Body of pancreas (tissue), 4 donors: ENCODE results near the gene KCTD5. TPM values are rescaled to one million over a fixed set of nuclear protein-coding genes. Genes with fewer than 3 reads are reported as not detected.
A peak's percentile ranks its signal among the peaks of the same experiment; 100 is the strongest.
"Not testable (repeated sequence)": the region's sequence is repeated elsewhere in the genome, so short reads cannot be mapped to it uniquely, and the experiment has no call there.

Experiments used
- ATAC-seq: fragments of 150-250 bp; one replicate; pipeline ENCODE4 v1.9.1; 2016
- DNase-seq, 4 donors: peaks; one replicate each; pipeline ENCODE4 v3.0.0-alpha.2; 2019
- H3K27ac ChIP-seq, 4 donors: fragments of 200-600 bp; sonication (generic); 1 replicate in 3 of 4; 2 replicates in 1 of 4; pipeline versions ENCODE4 v1.5.1 to v1.6.1; 2016 to 2019; ENCODE audit warnings: mild to moderate bottlenecking in 1 of 4, mixed read lengths in 1 of 4, moderate library complexity in 1 of 4
- H3K27me3 ChIP-seq, 2 donors: fragments of 200-600 bp; sonication (generic); one replicate each; pipeline ENCODE4 v1.6.0; 2016; ENCODE audit warnings: mild to moderate bottlenecking in 1 of 2
- H3K36me3 ChIP-seq, 2 donors: fragments of 200-600 bp; sonication (generic); replicated peaks in 1 of 2; 2 replicates each; pipeline ENCODE4 v1.5.1; 2016; ENCODE audit warnings: low read depth in 2 of 2; ENCODE audit not compliant: insufficient read depth in 1 of 2
- H3K4me1 ChIP-seq: fragments of 200-600 bp; sonication (generic); one replicate; pipeline ENCODE4 v1.6.0; 2016
- H3K4me3 ChIP-seq, 2 donors: fragments of 200-600 bp; sonication (generic); 1 replicate in 1 of 2; 2 replicates in 1 of 2; pipeline ENCODE4 v1.5.1; 2016 to 2019
- H3K9me3 ChIP-seq, 3 donors: fragments of 200-600 bp; sonication (generic); 1 replicate in 2 of 3; 2 replicates in 1 of 3; pipeline ENCODE4 v1.5.1; 2016
- CTCF ChIP-seq, 7 experiments: fragments of 450-650 bp in 4 of 7; fragments of 200-600 bp in 3 of 7; sonication (generic) in 3 of 7; IDR thresholded peaks; one replicate each; pipeline ENCODE4 v1.5.1; 2016 to 2019; ENCODE audit warnings: antibody characterized with exemption in 7 of 7
- POLR2A ChIP-seq, 3 donors: fragments of 450-650 bp; IDR thresholded peaks; one replicate each; pipeline ENCODE4 v1.6.1; 2016; ENCODE audit warnings: antibody characterized with exemption in 3 of 3, mild to moderate bottlenecking in 2 of 3
- WGBS, 2 donors: methylation state at CpG; one replicate each; pipeline ENCODE4 v1.1.5; 2017; 5-methylcytosine and 5-hydroxymethylcytosine counted together
- intact Hi-C: fragments of 100-400 bp; cut with DNase I; formaldehyde crosslinking; loops from one replicate; pipeline ENCODE4 v1.15.1; 2023
- total RNA-seq, 2 donors: library from RNA; depleted of rRNA; stranded (reverse); fragments of >200 nt; gene quantifications; one replicate each; pipeline ENCODE4 v1.1.0, GENCODE V29; 2016

KCTD5 gene
- 1 to 10 TPM; 6.2 to 7.3 TPM for total RNA-seq

- Histone ChIP-seq H3K27me3 (no peaks in the 10 kb centered on the region), H3K36me3 (no peaks in the 10 kb centered on the region), H3K9me3 (no peaks in the 10 kb centered on the region), H3K27ac (peak within 1 kb of the TSS; percentile 64 to 84 (median 74)), H3K4me3 (peak within 1 kb of the TSS; percentile 52 to 85), H3K4me1 (peaks cover 19% of the 10 kb centered on the region)
- DNase-seq: peak; percentile 96 to 97 (median 96)
- 0 to 2% methylated on average over 9 to 70 of the region's 73 CpGs for WGBS, 2 donors
- intact Hi-C loops: no loop called here
- peak; percentile 99 for ATAC-seq
- TF ChIP-seq POLR2A (IDR thresholded peaks at IDR 0.05) (peak; percentile 78 to 91 (median 90)), CTCF (IDR thresholded peaks at IDR 0.05) (peak in 2 of 7 experiments; percentile 22 to 38)
Observed at GRCh38 chr16:2682209-2683021, at the start of gene KCTD5. KCTD5 (plus strand) TSS chr16:2682523; CDS start chr16:2682549, 26 bp downstream.

- ATAC-seq: peak; percentile 71
- H3K4me1 ChIP-seq, H3K27me3 ChIP-seq, H3K9me3 ChIP-seq, H3K4me3 ChIP-seq, H3K27ac ChIP-seq, intact Hi-C loops, H3K36me3 ChIP-seq: not testable (repeated sequence)
- peak; percentile 27 to 62 (median 34) for DNase-seq
- WGBS, 2 donors: no CpG with 5 or more reads among the region's 12 CpGs
Observed at GRCh38 chr16:2639071-2639721, 43.1 kb upstream of the KCTD5 start.

- H3K27ac ChIP-seq, ATAC-seq, H3K36me3 ChIP-seq, intact Hi-C loops, DNase-seq, H3K27me3 ChIP-seq, H3K4me1 ChIP-seq, H3K4me3 ChIP-seq, H3K9me3 ChIP-seq: not testable (repeated sequence)
- 68 to 100% methylated on average over 1 to 6 of the region's 9 CpGs for WGBS, 2 donors
Observed at GRCh38 chr16:2639722-2640072, 42.6 kb upstream of the KCTD5 start.

GRCh38 chr16:2642561-2642960 lies 39.8 kb upstream of the KCTD5 start:
- intact Hi-C loops, H3K27ac ChIP-seq, H3K27me3 ChIP-seq, H3K4me1 ChIP-seq, H3K36me3 ChIP-seq, DNase-seq, H3K9me3 ChIP-seq, H3K4me3 ChIP-seq, ATAC-seq: not testable (repeated sequence)
- WGBS, 2 donors: no CpG with 5 or more reads among the region's 17 CpGs

- not testable (repeated sequence) for H3K9me3 ChIP-seq, ATAC-seq
Observed at GRCh38 chr16:2644754-2645453, 37.4 kb upstream of the KCTD5 start.

GRCh38 chr16:2651268-2651871 lies 31.0 kb upstream of the KCTD5 start:
- H3K9me3 ChIP-seq, H3K4me3 ChIP-seq, H3K36me3 ChIP-seq, H3K27me3 ChIP-seq, DNase-seq, ATAC-seq, H3K27ac ChIP-seq, intact Hi-C loops, H3K4me1 ChIP-seq: not testable (repeated sequence)
- no CpG with 5 or more reads among the region's 14 CpGs for whole genome bisulfite sequencing, 2 donors

More at GRCh38 chr16:2644754-2645453, 37.4 kb upstream of the KCTD5 start:
- H3K4me1 ChIP-seq, H3K27me3 ChIP-seq, H3K4me3 ChIP-seq, H3K36me3 ChIP-seq, H3K27ac ChIP-seq, DNase-seq, intact Hi-C loops: not testable (repeated sequence)
- WGBS, 2 donors: no CpG with 5 or more reads among the region's 12 CpGs

- ATAC-seq, H3K36me3 ChIP-seq, H3K27ac ChIP-seq, H3K27me3 ChIP-seq, intact Hi-C loops, H3K4me1 ChIP-seq, H3K4me3 ChIP-seq, H3K9me3 ChIP-seq, DNase-seq: not testable (repeated sequence)
- no CpG with 5 or more reads among the region's 13 CpGs for WGBS, 2 donors
Observed at GRCh38 chr16:2653915-2654314, 28.4 kb upstream of the KCTD5 start.

- peak; percentile 54 for ATAC-seq
- H3K4me1 ChIP-seq, H3K36me3 ChIP-seq, intact Hi-C loops, H3K9me3 ChIP-seq, H3K4me3 ChIP-seq, H3K27ac ChIP-seq, DNase-seq, H3K27me3 ChIP-seq: not testable (repeated sequence)
- no CpG with 5 or more reads among the region's 8 CpGs for WGBS, 2 donors
Observed at GRCh38 chr16:2654949-2655348, 27.4 kb upstream of the KCTD5 start.
